Tongue (tissue), 2 donors: ENCODE measurements around the gene SYTL1. TPM values are rescaled to one million over a fixed set of nuclear protein-coding genes. Genes with fewer than 3 reads are reported as not detected.

Experiments used
- DNase-seq: peaks from one replicate; pipeline ENCODE4 v3.0.0-alpha.2; 2015
- total RNA-seq: library from RNA; depleted of rRNA; stranded (reverse); fragments of >200 nt; gene quantifications from one replicate; pipeline ENCODE4 v1.2.3, GENCODE V29; 2014

Gene SYTL1
- total RNA-seq, 1 donor from 2014 or later, result 23.1 TPM

DNA sequence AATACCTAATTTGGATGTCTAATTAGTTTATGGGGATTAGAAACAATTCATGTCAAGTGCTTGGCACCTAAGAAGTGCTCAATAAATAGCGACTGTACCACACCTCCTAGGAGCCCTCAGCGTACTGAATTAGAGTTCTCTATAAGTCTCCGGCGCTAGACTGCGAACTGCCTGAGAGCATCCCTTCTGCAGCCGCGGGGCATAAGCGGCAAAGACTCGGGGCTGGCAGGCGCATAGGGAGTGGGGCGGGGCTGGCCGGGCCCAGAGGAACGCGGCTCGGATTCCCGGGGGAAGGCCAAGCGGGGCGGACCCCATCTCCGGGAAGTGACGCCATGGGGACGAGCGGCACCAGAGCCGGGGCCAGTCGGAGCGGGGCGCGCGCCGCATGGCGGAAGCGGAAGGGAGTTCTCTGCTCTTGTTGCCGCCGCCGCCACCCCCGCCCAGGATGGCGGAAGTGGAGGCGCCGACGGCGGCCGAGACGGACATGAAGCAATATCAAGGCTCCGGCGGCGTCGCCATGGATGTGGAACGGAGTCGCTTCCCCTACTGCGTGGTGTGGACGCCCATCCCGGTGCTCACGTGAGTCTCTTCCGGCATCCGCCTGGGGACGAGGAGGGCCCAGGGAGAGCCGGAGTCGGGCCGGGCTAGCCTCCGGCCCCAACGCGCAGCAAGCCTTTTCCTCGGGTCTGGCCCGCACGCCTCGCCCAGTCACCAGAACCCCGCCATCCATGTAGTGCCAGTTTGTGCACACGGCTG, 19.8 kb upstream of the SYTL1 start, which contains the start of gene TMEM222:
Gene TMEM222, plus strand, starts transcription at position 351 of the 756 bp plus-strand sequence. Its CDS starts 35 bp downstream, at position 386.
- DNase-seq, result peak; percentile 98

GRCh38 chr1:27322569-27323240, 19.1 kb upstream of the SYTL1 start:
- no peak for DNase-seq

DNA sequence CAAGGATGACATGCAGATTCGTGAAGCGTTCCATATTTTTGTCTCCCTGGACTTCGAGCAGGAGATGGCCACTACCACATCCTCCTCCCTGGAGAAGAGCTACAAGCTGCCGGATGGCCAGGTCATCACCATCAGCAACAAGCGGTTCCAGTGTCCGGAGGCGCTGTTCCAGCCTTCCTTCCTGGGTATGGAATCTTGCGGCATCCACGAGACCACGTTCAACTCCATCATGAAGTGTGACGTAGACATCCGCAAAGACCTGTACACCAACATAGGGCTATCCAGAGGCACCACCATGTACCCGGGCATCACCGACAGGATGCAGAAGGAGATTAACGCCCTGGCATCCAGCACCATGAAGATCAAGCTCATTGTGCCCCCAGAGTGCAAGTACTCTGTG, 16.5 kb upstream of the SYTL1 start:
- no peak for DNase-seq

- no peak for DNase-seq
These were observed 13.9 kb upstream of the SYTL1 start for GRCh38 chr1:27327964-27328363.

DNA sequence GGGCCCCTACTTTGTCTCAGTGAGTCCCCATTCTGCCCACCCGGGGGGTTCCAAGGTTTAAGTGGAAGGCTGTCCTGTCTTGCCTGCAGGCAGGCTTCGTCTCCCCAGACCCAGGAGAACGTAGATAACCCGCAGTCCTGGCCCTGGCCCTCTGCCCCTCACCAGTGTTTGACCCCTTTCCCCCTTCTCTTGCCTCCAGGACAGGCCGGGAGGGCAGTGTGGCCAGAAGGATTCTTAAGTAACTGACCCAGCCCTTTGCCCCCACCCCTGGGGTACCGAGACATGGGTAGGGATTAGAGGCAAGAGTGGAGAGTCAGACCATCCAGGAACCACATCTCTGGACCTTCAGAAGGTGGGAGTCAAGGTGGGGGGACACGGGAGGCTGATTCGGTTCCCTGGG, 11.0 kb upstream of the SYTL1 start:
- DNase-seq, result no peak

- no peak for DNase-seq
These were observed 10.4 kb upstream of the SYTL1 start for GRCh38 chr1:27331426-27331825.

DNA sequence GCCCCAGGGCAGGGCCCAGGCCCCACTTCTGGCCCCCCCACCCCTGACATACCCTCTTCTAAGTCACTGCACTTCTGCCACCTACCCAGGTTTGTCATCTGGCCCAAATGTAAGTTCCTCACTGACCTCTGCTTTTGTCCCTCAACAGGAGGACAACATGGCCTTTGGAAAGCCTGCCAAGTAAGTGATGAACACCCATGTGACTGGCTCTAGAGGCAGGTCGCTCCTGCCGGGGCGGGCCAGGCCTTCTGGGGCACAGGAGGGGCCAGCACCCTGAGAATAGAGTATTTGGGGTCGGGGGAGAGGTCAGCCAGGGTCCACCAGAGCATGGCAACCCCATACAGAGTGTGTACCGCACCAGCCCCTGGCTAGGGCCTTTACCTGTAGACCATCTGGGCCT, 9.9 kb upstream of the SYTL1 start:
- no peak for DNase-seq

DNA sequence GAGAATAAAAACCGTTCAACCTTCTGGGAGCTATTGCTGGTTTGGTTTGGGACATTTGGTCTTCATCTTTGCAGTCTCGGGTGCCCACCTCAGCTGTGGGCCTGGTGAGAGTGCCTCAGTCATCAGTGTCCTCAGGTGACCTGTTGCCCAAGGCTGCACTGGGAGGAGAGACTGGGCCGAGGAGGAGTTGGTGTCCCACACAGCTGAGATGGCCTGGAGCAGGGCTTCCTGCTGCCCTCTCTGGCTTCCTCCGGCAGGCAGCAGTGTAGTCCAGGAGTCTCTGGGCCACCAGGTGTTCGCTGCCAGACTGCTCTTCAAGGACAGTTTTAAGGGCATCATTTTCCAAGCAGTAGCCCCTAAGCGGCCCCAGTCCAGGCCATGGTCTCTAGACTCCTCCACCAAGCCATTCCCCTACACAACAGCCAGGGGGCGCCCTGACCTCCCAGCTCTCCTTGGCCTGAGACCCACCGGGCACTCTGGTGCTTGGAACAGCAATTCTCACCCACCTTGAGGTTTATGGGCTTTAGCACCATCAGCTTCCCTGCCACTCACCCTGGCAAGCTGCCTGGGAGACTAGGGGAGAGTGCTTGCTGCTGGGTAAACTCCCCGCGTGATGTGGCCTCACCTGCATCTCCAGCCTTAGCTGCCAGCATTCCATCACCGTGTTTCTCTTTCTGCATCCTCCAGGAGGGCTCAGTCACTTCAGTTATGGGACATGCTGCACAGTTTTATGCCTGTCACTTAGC, 9.1 kb upstream of the SYTL1 start:
- DNase-seq, result peak; percentile 53

DNA sequence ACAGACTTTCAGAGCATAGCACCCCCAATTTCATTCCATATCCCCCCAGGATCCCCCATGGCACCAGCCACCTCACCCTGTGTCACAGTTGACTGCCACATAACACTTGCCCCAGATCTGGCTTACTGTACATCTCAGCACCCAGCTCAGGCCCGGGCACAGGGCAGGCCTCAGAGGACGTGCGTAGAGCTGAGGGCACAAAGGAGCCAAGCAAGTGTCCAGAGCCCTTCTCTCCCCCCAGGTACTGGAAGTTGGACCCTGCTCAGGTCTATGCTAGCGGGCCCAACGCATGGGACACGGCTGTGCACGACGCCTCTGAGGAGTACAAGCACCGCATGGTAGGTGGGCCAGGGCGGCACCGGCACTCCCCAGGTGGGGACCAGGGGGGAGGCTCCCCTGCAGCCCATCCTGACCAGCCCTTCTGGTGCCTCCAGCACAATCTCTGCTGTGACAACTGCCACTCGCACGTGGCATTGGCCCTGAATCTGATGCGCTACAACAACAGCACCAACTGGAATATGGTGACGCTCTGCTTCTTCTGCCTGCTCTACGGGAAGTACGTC, 8.0 kb upstream of the SYTL1 start:
- no peak for DNase-seq

DNA sequence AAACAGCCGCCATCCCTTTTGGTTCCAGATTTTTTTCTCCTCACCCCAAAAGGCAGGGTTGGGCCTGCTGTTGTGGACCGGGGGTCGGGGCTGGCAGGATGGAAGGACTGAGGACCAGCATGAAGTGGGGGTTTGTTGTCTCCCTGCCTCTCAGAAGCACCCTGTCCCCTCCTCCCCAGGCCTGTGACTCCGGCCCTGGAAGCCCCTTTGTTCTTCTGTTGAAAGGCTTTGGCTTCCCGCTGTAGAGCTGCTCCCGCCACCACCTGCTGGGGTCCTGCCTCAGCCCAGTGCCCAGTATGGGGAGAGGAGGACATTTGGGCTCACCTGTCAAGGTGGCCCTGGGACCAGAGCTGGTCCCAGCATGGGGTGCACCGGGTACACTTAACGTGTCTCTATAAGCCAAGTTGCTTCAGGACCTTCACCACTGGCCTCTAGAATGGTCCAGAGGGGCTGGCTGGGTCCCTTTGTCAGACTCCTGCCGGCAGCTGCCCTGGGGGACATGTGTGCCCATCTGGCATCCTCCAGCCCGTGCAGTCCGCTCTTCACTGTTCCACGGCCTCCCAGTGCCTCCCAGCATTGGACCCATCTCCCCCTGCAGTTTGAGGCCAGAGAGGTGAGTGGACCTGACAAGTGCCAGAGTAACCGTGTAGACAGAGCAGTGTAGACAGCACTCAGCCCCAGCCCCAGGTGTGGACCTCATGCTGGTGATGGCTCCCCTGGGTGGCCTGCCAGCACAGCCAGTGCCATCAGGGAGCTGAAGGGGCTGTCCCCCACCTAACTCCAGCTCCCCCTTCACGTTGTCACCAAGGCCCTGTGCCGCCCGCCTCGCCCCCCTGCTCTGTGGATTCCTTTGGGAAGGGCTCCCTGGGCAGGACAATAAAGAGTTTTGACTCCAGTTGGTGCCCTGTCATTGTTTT, 6.1 kb upstream of the SYTL1 start:
- no peak for DNase-seq

DNA sequence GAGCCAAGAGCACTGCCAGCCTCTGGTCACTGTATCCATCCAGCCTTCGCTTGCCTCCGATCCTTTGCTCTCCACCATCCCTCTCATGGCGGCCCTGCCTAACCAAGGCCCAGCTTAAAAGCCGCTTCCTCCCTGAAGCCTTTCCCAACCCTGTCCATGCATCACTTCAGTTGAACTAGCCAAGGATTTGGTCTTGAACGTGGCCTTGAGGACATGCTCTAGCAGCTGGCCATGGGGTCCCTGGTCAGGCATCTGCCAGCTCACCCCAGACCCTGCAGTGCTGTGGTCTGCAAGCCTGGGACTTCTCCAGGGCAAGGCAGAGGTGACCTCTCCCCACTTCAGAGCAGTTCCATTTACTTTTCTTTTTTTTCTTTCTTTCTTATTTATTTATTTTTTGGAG, 5.1 kb upstream of the SYTL1 start:
- no peak for DNase-seq

GRCh38 chr1:27338751-27339150, 3.1 kb upstream of the SYTL1 start:
- no peak for DNase-seq

DNA sequence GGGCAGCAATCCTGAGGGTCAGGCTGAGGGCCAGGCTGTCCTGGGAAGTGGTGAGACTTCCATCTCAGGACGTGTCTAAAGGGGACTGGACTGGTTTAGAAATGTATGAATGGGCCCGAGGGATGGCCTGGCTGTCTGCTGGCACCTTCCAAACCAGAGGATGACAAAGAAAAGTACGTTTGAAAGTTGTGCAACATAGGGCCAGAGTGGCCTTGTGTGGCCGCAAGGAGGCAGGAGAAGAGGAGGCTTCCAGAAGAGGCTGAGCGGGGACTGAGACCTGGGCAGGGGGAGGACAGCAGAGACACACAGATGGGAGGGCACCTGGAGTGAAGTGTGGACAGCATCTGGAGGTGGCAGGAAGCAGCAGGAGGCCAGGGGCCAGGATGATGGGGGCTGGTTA, 2.6 kb upstream of the SYTL1 start:
- DNase-seq, result no peak

DNA sequence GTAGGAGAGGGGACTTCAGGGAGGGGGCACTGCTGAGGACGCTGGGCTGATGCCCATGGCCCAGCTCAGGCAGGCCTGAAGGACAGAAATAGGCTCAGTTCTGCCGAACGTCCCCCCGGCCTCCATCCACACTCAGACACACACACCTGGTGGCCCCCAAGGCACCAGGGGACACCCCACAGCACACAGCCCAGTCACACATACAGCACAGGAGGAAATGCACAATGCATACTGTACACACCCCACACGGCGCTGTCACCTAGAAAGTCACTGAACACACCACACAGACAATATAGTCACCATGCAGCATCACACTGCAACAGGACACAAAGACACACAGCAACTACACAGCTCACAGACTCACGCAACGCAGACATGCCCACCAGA, 562 bp downstream of the SYTL1 start:
- no peak for DNase-seq

DNA sequence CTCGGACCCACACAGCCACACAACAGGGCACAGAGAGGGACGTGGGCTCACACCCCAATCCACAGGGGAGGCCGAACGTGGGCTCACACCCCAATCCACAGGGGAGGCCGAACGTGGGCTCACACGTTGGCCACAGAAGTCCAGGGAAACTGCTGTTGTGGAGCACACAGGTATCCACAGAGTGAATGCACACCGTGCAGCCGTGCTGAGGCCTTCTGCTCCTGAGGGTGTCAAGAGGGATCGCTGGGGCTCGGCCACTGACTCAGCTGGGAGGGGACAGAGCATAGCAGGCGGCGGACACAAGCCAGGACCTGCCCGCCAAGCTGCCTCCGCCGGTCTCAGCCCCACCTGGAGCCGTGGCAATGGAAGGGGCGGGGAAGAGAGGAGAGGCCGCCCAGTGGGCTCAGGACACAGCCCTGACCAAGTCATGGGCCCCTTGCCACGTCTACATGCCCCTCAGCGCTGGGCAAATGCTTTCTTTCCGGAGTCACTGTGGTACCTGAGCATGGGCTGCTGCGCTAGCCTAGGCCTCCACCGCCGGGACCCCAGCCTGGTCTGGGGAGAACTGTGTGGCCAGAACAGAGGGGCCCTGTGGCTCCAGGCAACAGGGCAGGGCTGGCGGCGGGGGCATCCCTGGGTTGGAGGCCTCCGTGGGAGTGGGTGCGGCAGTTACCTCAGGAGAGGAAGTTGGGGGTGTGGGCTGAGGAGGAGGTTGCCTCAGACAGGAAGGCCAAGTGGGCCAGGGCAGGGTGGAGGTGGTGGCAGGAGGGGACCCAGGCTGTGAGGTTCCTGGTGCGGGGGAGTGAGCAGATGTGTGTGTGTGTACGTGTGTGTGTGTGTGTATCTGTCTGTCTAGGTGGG, 1.2 kb downstream of the SYTL1 start:
- peak; percentile 31 for DNase-seq

- DNase-seq, result no peak
These were observed 1.8 kb downstream of the SYTL1 start for GRCh38 chr1:27343639-27344025.

DNA sequence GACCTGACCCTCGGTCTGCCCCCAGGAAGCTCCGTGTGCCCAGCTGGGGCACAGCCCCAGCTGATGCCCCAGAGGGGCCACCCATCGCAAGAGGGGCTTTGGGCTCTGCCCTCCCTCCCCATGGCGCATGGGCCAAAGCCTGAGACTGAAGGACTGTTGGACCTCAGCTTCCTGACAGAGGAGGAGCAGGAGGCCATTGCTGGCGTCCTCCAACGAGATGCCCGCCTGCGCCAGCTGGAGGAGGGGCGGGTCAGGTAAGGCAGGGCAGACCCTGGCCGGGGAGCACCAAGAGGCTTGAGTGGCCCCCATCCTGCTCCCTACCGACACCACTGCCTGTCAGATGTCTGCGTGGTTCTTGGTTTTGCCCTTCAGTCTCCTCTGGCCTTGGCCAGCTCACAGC, 3.5 kb downstream of the SYTL1 start:
- DNase-seq, result no peak

DNA sequence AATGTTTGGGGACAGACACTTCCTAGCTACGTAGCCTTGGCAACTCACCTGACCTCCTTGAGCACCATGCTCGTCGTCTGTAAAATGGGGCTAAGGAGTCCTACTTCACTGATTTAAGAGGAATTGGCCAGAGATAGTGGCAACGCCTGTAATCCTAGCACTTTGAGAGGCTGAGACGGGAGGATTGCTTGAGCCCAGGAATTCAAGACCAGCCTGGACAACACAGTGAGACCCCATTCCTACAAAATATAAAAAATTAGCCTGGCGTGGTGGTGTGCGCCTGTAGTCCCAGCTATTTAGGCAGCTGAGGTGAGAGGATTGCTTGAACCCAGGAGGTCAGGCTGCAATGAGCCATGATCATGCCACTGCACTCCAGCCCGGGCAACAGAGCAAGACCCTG, 4.5 kb downstream of the SYTL1 start:
- no peak for DNase-seq

DNA sequence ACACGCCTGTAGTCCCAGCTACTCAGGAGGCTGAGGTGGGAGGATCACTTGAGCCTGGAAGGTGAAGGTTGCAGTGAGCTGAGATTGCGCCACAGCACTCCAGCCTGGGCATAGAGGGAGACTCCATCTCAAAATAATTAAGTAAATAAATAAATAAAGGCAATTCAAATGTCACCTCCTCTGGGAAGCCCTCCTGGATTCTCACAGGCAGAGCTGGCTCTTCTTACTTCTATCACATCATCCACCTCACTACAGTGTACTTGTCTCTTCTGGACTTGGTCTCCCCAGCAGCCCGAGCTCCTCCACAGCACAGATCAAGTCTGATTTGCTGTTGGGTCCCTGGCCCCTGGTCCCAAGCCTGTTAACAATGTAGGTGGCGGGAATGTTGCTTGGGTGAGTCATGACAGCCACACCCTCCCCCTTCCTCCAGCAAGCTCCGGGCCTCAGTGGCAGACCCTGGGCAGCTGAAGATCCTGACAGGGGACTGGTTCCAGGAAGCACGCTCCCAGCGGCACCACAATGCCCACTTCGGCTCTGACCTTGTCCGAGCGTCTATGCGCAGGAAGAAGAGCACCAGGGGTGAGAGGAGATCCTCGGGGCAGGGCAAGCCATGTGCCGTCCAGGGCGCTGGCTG, 5.3 kb downstream of the SYTL1 start:
- no peak for DNase-seq
